DND-41 (cell line): ENCODE measurements around the gene SAMD4A.

ENCODE experiments used
- ATAC-seq: fragments of 200-7000 bp; cut with Tn5 transposase; 3 replicates; pipeline ENCODE4 v1.9.1; 2021; ENCODE audit warnings: low read depth; ENCODE audit not compliant: insufficient read depth
- DNase-seq: peaks from one replicate; pipeline ENCODE4 v3.0.0-alpha.2; 2020
- H2AFZ ChIP-seq: 2 replicates; pipeline ENCODE4 v1.6.0; 2012; ENCODE audit warnings: low read depth, low read length
- H3K27ac ChIP-seq: 2 replicates; pipeline ENCODE4 v1.5.1; 2012; ENCODE audit warnings: low read length, inconsistent platforms
- H3K27me3 ChIP-seq: fragments of 200-600 bp; sonication (generic); 2 replicates; pipeline ENCODE4 v1.6.0; 2012; ENCODE audit warnings: low read length, mild to moderate bottlenecking, inconsistent platforms; ENCODE audit not compliant: insufficient read depth, poor library complexity
- H3K36me3 ChIP-seq: 2 replicates; pipeline ENCODE4 v1.5.1; 2012; ENCODE audit warnings: low read length, inconsistent platforms; ENCODE audit not compliant: insufficient read depth
- H3K4me1 ChIP-seq: 2 replicates; pipeline ENCODE4 v1.5.1; 2012; ENCODE audit warnings: mild to moderate bottlenecking, low read length; ENCODE audit not compliant: insufficient read depth
- H3K4me2 ChIP-seq: 2 replicates; pipeline ENCODE4 v1.6.0; 2012; ENCODE audit warnings: mild to moderate bottlenecking, moderate library complexity, low read length, inconsistent platforms; ENCODE audit not compliant: insufficient read depth
- H3K4me3 ChIP-seq, 2 experiments: fragments of 200-600 bp in 1 of 2; shearing (Covaris generic) in 1 of 2; 2 replicates each; pipeline ENCODE4 v1.5.1; 2012 to 2016; ENCODE audit warnings: inconsistent platforms in 2 of 2, low read length in 2 of 2, mild to moderate bottlenecking in 2 of 2, low read depth in 1 of 2, moderate library complexity in 1 of 2
- H3K79me2 ChIP-seq: 2 replicates; pipeline ENCODE4 v1.6.0; 2012; ENCODE audit warnings: low read length, inconsistent platforms; ENCODE audit not compliant: insufficient read depth
- H3K9ac ChIP-seq: 2 replicates; pipeline ENCODE4 v1.6.0; 2012; ENCODE audit warnings: low read depth, mild to moderate bottlenecking, inconsistent platforms, low read length, moderate library complexity
- H3K9me3 ChIP-seq: 2 replicates; pipeline ENCODE4 v1.5.1; 2012; ENCODE audit warnings: low read length, moderate library complexity, mild to moderate bottlenecking, inconsistent platforms; ENCODE audit not compliant: insufficient read depth, severe bottlenecking
- H4K20me1 ChIP-seq: 2 replicates; pipeline ENCODE4 v1.6.0; 2012; ENCODE audit warnings: low read length; ENCODE audit not compliant: insufficient read depth
- CTCF ChIP-seq: IDR thresholded peaks from 2 replicates; pipeline ENCODE4 v1.5.1; 2012; ENCODE audit warnings: borderline replicate concordance, low read length, moderate library complexity, mild to moderate bottlenecking; ENCODE audit not compliant: poor library complexity, severe bottlenecking; ENCODE audit errors: extremely low read depth
- EZH2 ChIP-seq: IDR thresholded peaks from 3 replicates; pipeline ENCODE4 v1.6.1; 2012; ENCODE audit warnings: borderline replicate concordance, low read depth, mild to moderate bottlenecking, moderate library complexity, low read length, inconsistent platforms; ENCODE audit not compliant: severe bottlenecking

SAMD4A gene

GRCh38 chr14:54574528-54574927 lies 7.6 kb downstream of the SAMD4A start:
- H3K79me2 ChIP-seq = no peaks in the 10 kb centered on the region

DNA sequence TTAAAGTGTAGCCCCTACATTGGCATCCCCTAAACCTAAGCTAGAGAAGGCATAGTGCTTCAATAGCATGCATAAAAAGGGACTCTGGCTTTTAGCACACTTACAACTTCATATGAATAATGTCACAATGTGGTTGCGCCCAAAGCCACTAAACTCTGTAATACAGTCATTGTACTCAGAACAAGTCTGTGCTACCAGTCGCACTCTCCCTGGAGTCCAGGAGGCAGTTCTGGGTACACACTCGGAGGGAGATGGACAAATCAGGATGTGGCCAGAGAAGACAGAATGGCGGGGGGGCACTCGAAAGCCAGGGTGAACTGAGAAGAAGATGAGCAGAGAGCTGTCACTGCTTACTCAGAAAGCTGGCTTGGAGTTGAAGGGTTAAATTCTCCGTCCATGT lies 10.6 kb downstream of the SAMD4A start:
- Histone ChIP-seq H3K4me2 (no peak overlapping the region), H3K36me3 (no peaks in the 10 kb centered on the region), H2AFZ (no peak overlapping the region), H4K20me1 (no peaks in the 10 kb centered on the region), H3K9me3 (peaks cover 3% of the 10 kb centered on the region), H3K9ac (no peak overlapping the region), H3K27ac (no peak overlapping the region), H3K4me3 (no peak overlapping the region), H3K27me3 (peaks cover 16% of the 10 kb centered on the region), H3K79me2 (no peaks in the 10 kb centered on the region), H3K4me1 (no peaks in the 10 kb centered on the region)
- DNase-seq = no peak
- no peak for ATAC-seq
- no peak for TF ChIP-seq EZH2
- TF ChIP-seq CTCF = no peak

More at GRCh38 chr14:54574528-54574927, 7.6 kb downstream of the SAMD4A start:
- Histone ChIP-seq H3K36me3 (no peaks in the 10 kb centered on the region), H3K4me1 (no peaks in the 10 kb centered on the region), H2AFZ (no peak overlapping the region), H3K27ac (no peak overlapping the region), H3K27me3 (peaks cover 20% of the 10 kb centered on the region), H3K4me2 (no peak overlapping the region), H4K20me1 (no peaks in the 10 kb centered on the region), H3K9ac (no peak overlapping the region), H3K9me3 (peaks cover 10% of the 10 kb centered on the region), H3K4me3 (no peak overlapping the region)
- DNase-seq (no peak), ATAC-seq (no peak)
- TF ChIP-seq CTCF (no peak), EZH2 (no peak)

GRCh38 chr14:54577977-54578376 lies 11.0 kb downstream of the SAMD4A start:
- TF ChIP-seq EZH2 (no peak), CTCF (no peak)
- H3K27ac ChIP-seq = no peak overlapping the region
- no peak overlapping the region for H3K9ac ChIP-seq
- H2AFZ ChIP-seq = no peak overlapping the region
- ATAC-seq (no peak), DNase-seq (no peak)
- H3K4me3 ChIP-seq = no peak overlapping the region
- no peaks in the 10 kb centered on the region for H4K20me1 ChIP-seq
- no peaks in the 10 kb centered on the region for H3K79me2 ChIP-seq
- no peak overlapping the region for H3K4me2 ChIP-seq
- peaks cover 16% of the 10 kb centered on the region for H3K27me3 ChIP-seq
- H3K9me3 ChIP-seq = no peaks in the 10 kb centered on the region
- no peaks in the 10 kb centered on the region for H3K36me3 ChIP-seq
- no peaks in the 10 kb centered on the region for H3K4me1 ChIP-seq

GRCh38 chr14:54579621-54580020 lies 12.7 kb downstream of the SAMD4A start:
- H3K4me1 ChIP-seq = no peaks in the 10 kb centered on the region
- H3K9ac ChIP-seq = no peak overlapping the region
- no peaks in the 10 kb centered on the region for H3K36me3 ChIP-seq
- peaks cover 22% of the 10 kb centered on the region for H3K27me3 ChIP-seq
- no peak for TF ChIP-seq EZH2
- TF ChIP-seq CTCF = no peak
- no peak overlapping the region for H3K27ac ChIP-seq
- DNase-seq (no peak), ATAC-seq (no peak)
- no peaks in the 10 kb centered on the region for H3K9me3 ChIP-seq
- H3K4me3 ChIP-seq = no peak overlapping the region
- no peaks in the 10 kb centered on the region for H3K79me2 ChIP-seq
- no peak overlapping the region for H3K4me2 ChIP-seq
- H2AFZ ChIP-seq = no peak overlapping the region
- no peaks in the 10 kb centered on the region for H4K20me1 ChIP-seq
